HG03139 (cell line): Measurements from ENCODE around the gene SPPL2B.
"Not testable (repeated sequence)": the region's sequence is repeated elsewhere in the genome, so short reads cannot be mapped to it uniquely, and the experiment has no call there.

Experiments
- ATAC-seq: cut with Tn5 transposase; IDR thresholded peaks from one replicate; pipeline ENCODE4 v1.9.1; 2021; ENCODE audit not compliant: unreplicated experiment

The SPPL2B gene, protein sequence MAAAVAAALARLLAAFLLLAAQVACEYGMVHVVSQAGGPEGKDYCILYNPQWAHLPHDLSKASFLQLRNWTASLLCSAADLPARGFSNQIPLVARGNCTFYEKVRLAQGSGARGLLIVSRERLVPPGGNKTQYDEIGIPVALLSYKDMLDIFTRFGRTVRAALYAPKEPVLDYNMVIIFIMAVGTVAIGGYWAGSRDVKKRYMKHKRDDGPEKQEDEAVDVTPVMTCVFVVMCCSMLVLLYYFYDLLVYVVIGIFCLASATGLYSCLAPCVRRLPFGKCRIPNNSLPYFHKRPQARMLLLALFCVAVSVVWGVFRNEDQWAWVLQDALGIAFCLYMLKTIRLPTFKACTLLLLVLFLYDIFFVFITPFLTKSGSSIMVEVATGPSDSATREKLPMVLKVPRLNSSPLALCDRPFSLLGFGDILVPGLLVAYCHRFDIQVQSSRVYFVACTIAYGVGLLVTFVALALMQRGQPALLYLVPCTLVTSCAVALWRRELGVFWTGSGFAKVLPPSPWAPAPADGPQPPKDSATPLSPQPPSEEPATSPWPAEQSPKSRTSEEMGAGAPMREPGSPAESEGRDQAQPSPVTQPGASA

DNA sequence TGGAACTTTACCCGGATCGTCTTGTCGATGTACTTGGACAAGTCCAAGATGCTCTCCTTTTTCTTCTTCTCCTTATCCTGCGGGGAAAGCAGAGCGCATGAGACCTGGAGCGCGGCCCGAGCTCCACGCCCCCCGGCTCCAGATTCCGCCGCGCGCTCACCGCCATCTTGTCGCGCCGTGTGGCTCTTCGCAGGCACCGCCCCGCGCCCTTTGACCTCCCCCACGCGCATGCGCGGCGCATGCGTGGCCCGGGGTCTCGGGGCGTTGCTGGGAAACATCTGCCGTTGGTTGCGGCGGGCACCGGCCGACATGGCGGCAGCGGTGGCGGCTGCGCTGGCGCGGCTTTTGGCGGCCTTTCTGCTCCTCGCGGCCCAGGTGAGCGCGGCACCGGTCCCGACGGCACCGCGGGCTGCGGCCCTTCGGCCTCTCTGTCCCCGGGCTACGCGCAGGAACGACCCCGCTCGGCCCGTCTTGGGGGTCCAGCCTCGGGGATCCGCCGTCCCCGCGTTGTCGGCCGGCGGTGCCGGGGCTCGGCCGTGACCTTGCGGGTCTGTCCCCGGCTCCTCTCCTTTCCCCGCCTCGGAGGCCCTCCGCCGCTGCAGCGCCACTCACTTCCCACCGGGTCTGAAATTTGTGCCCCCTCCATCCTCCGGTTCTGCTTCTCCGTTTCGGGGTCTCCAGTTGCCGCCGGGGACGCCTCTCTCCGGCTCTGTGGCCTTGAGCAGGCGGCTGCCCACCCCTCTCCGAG, at the start of gene SPPL2B, which contains the start of gene LSM7:
SPPL2B (plus strand) TSS at position 284 of the 748 bp plus-strand sequence; CDS start at position 310, 26 bp downstream.
LSM7 (minus strand) TSS at position 186 of the 748 bp plus-strand sequence; CDS start at position 166, 20 bp downstream.
- peak; percentile 35 for ATAC-seq

GRCh38 chr19:2280633-2281264, 47.7 kb upstream of the SPPL2B start:
- ATAC-seq = no peak

DNA sequence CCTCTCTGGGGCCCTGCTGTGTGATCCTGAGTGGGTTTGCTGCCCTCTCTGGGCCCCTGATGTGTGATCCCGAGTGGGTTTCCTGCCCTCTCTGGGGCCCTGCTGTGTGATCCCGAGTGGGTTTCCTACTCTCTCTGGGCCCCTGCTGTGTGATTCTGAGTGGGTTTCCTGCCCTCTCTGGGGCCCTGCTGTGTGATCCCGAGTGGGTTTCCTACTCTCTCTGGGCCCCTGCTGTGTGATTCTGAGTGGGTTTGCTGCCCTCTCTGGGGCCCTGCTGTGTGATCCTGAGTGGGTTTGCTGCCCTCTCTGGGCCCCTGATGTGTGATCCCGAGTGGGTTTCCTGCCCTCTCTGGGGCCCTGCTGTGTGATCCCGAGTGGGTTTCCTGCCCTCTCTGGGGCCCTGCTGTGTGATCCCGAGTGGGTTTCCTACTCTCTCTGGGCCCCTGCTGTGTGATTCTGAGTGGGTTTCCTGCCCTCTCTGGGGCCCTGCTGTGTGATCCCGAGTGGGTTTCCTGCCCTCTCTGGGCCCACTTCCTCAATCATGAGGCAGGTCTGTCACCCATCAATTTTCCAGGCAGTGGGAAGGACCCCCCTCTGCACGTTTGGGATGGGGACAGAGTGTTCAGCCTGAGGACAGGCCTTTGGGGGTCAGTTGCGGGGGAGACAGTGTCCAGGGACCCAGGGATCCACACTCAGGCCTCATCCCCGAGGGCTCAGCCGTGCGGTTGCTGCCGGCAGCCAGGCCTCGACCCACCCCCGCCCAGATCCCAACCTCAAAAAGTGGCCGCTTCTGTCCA, 47.0 kb upstream of the SPPL2B start:
- ATAC-seq = not testable (repeated sequence)

DNA sequence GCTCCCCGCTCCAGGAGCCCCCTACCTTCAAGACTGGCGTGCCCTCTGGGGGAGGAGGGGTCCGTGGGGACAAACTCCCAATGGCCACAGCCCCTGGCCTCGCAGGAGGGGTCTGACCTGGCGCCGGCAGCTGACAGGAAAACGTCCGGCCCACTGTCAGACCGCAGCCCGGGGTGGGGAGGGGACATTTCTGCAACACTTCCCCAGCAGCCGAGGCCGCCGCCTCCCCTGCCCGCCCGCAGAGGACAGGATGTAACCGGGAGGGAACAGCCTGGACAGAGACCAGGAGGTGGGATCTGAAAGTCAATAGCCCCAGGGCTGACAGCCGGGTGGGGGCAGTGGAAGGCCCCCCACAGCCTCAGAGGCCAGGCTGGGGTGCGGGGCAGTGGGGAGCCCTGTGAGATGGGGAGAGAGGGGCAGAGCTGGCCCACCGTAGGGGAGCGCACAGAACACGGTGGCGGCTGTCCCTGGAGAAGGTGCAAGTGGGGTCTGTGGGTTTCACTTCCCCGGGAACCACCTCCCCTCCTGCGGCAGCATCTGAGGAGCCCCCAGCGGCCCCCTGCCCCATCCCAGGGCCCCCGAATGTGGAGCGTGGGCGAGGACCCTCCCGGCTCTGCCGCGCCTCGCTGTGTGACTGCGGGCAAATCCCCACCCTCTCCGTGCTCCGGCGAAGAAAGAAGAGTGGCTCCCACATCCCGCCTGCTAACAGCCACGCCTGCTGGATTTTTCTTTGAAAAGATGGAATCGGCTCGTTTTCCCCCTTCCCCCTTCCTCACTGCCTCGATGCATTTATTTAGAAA, 46.2 kb upstream of the SPPL2B start, which contains the start of gene PEAK3:
PEAK3 (minus strand) TSS at position 114 of the 800 bp plus-strand sequence. CDS start 1,244 bp downstream, outside the sequence.
- ATAC-seq = no peak

DNA sequence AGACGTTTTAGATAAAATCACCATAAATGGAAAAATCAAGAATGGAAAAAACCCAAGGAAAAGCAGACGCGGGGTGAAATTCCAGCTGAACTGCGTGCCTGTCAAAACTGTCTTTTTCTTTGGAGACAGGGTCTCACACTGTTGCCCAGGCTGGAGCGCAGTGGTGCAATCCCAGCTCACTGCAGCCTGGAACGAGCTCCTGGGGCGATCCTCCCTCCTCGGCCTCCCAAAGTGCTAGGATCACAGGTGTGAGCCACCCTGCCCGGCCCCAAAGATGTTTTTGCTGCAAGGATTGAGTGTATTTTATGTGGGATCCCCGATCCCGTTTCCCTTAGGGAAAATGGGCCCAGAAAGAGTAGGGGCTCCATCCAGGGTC, 45.6 kb upstream of the SPPL2B start:
- no peak for ATAC-seq

DNA sequence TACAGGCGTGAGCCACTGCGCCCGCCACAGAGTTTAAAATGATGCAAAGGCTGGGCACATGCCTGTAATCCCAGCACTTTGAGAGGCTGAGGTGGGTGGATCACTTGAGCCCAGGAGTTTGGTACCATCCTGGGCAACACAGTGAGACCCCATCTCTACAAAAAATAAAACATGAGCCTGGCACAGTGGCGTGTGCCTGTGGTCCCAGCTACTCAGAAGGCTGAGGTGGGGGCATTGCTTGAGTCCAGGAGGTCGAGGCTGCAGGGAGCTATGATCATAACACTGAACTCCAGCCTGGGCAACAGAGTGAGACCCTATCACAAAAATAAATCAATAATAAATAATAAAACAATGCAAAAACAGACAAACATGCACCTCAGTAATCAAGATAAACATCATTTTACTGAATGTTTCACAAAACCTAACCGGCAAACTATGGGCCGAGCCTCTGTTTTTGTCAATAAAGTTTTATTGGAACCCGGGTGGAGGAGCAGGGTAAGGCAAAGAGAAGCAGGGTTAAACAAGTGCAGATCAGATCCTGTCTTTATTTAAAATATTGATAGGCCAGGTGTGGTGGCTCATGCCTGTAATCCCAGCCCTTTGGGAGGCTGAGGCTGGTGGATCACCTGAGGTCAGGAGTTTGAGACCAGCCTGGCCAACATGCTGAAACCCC, 44.5 kb upstream of the SPPL2B start:
- no peak for ATAC-seq

GRCh38 chr19:2286402-2287140, 41.9 kb upstream of the SPPL2B start:
- ATAC-seq = no peak

- no peak for ATAC-seq
Measured at GRCh38 chr19:2287585-2288337, 40.7 kb upstream of the SPPL2B start.

GRCh38 chr19:2288338-2288817, 40.1 kb upstream of the SPPL2B start:
- ATAC-seq = no peak

GRCh38 chr19:2288818-2289713, 39.4 kb upstream of the SPPL2B start:
- ATAC-seq = no peak

DNA sequence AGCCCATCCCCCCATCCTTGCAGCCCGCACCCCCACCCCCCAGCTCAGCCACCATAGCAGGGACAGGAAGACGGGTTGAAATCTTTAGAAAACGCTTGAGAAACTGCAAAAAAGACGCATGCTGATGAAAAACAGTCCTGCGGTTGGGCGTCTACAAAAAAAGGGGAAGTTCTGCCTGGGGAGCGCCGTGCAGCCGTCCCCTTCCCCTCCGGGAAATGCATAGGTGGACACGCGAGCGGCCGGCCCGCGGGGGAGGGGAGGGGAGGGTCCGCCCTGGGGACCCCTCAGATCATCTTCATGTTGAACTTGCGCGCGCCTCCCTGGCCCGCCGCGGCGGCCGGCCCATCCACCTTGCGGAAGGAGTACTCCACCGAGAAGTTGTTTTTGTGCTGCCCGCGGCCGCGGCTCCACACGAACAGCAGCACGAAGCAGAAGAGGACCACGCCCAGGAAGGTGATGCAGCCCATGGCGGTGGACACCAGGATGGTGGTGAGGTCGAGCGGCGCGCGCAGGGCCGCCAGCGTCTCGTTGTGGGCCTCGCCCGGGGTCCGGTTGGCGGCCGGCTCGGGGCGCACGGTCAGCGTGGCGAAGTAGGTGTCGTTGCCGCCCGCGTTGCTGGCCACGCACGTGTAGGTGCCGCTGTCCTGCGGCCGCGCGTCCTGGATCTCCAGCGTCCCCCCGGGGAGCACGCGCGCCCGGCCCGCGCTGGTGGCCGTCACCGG, 38.6 kb upstream of the SPPL2B start:
- ATAC-seq = no peak

DNA sequence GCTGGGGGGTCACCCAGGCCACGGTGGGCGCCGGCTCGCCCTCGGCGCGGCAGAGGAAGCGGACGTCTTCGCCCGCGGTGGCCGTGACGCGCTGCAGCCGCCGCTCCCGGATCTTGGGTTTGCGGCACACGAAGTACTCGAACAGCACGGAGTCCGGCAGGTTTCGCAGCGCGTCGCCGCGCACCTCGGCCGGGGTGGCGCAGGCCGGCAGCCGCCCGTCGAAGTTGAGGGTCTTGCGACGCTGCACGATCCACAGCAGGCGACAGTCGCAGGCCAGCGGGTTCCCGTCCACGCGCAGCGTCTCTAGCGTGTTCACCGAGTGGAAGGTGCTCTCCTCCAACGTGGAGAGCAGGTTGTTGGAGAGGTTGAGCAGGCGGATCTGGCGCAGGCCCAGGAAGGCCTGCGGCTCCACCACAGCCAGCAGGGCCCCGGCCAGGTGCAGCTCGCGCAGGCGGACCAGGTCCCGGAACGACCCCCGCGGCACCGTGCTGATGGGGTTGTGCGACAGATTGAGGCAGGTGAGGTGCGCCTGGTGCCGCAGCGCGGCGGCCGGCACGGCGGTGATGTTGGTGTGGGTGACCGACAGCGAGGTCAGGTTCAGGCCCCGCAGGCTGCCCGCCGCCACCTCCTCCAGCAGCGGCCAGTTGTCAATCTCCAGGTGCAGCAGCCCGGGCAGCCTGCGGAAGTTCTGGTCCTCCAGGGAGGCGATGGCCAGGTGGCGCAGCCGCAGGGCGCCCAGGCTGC, 37.9 kb upstream of the SPPL2B start:
- no peak for ATAC-seq

- no peak for ATAC-seq
Measured at GRCh38 chr19:2291185-2291751, 37.2 kb upstream of the SPPL2B start.

- ATAC-seq = no peak
Measured at GRCh38 chr19:2294687-2295335, 33.7 kb upstream of the SPPL2B start.
